Measurements from ENCODE around the gene TFIP11.
"Not testable (repeated sequence)": the region's sequence is repeated elsewhere in the genome, so short reads cannot be mapped to it uniquely, and the experiment has no call there.

Gene TFIP11

DNA sequence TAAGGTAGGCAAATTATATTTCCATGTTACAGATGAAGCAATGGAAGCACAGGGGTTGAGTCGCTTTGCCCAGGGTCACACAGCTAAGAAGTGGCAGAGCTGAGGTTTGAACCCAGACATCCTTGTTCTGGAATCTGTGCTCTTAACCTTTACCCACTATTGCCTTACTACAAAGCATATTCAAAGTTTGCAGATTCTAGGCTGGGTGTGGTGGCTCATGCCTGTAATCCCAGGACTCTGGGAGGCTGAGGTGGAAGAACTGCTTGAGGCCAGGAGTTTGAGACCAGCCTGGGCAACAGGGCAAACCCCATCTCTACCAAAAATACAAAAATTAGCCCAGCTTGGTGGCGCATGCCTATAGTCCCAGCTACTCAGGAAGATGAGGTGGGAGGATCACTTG, 27.8 kb upstream of the TFIP11 start:
- no peak for DNase-seq

DNA sequence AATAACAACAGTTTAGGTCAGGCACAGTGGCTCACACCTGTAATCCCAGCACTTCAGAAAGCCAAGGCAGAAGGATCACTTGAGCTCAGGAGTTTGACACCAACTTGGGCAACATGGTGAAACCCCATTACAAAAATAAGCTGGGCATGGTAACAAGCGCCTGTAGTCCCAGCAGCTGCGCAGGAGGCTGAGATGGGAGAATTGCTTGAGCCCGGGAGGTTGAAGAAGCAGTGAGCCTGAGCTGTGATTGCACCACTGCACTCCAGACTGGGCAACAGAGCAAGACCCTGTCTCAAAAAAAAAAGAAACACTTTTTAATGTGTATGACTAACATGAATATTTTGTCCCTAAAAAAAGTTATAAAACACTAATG, 24.5 kb upstream of the TFIP11 start:
- DNase-seq: no peak

DNA sequence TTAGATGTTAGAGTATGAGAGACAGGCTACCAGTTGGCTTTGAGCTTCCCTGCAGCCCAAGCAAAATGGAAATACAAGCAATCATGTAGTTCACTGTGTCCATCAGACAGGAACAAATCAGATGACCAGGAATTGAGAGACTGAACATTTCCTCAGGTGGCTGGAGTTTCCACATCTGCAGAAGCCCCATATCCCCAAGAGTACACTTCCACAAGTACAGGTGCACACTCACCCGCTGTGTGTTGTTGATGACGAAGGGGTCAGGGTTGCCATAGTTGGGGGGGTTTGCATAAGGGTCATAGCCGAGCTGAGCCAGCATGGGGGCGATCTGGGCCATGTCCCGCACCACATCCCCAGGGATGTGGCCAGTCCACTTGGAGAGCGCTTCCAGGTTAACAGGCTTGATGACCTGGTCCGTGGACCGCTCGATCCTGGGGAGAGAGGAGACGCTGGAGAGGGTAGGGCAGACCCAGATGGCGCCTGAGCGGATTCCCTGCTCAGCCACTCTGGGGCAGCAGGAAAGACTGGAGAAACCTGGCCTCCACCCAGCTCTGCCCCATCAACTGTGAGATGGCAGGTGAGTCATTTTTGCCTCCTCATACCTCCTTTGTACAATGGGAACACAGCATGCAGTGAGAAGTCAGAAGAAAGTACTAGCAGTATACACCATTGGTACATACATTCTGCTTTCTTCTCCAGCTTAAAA, 23.9 kb upstream of the TFIP11 start:
- no peak for DNase-seq

DNA sequence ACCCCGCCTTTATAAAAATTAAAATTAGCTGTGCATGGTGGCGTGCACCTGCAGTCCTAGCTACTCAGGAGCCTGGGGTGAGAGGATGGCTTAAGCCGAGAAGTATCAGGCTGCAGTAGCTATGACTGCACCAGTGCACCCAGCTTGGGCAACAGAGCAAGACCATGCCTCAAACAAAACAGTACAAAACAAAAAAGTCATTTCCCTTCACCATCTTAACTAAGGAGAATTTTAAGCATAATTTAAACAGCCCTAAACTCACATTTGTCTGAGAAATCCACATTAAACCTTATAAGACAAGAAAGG, 23.3 kb upstream of the TFIP11 start:
- DNase-seq: no peak

DNA sequence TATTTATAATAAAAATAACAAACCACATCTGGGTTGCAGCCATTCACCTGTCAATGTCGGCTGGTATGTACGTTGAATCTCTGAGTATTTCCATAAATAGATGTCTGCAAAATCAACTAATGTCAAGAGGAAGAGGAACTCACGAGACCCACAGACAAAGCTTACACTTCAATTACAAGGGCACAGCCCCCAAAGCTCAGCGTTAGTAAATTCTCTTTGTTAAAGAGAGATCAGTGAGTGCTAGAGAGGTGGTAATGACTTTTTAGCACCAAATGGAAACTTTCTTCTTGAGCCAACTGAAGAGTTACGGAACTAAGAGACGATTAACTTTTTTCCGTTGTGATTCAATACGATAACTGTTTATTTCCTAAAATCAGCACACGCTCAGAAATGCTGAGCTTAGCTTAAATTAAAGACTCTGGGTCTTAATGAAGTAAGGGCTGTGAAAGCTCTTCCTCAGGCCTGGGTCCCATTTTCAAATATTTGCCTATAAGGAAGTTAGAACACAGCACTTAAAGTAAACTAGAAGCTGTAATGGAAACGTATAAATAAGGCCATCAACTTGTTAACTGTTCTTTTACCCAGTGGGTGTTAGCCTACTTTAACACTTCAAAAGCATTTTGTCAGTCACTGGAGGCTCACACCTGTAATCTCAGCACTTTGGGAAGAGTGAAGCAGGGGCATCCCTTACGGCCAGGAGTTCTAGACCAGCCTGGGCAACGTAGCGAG, 22.8 kb upstream of the TFIP11 start:
- no peak for DNase-seq

DNA sequence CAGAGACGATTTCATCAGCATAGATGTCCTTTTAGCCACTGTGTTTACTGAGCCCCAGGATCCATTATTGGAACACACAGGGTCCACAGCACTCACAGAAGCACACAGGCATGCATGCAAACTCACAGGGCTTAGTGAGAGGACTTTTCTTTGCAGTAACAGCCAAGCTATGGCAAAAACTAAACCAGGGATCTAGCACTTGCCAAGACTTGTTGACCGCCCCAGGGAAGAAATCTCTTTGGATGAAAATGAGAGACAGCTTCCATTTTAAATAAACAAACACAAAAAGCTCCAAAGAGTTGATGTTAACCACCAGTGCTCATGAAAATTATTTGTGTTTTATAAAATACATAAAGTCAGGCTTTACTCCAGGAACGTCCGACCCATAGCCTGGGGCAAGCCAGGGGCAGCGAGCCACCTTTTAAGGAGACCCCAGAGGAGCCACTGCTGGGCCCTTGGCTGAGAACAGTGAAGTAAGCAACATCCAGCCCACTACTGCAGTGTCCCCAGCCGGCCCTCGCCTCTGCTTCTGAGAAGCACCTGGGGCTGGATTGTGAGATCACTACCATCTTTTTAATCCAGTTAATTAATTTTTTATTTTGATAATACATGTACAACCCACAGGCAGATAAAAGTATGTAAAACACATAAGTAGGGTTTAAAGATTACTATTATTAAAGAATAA, 22.0 kb upstream of the TFIP11 start:
- DNase-seq: no peak

DNA sequence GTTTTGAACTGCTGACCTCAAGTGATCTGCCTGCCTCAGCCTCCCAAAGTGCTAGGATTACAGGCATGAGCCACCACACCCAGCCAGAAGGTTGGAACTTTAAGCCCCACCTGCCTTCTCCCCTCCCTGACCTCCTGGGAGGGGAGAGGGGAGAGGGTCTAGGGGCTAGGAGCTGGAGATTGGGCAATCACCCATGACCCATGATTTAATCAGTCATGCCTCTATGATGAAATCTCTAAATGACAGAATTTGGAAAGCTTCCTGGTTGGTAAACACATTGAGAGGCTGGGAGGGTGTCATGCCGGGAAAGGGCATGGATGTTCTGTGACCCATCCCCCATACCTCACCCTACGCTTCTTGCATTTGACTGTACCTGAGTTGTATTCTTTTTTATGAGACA, 17.1 kb upstream of the TFIP11 start:
- DNase-seq: no peak

DNA sequence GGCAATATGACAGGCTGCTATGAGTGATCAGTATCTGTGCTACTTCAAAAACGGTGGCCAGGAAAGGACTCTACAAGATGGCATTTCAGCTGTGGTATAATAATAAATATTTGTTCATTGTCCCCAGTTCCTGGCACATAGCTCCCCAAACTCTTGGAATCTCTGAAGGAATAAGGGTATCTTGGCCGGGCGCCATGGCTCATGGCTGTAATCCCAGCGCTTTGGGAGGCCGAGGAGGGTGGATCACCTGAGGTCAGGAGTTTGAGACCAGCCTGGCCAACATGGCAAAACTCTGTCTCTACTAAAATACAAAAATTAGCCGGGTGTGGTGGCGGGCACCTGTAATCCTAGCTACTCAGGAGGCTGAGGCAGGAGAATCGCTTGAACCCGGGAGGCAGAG, 16.2 kb upstream of the TFIP11 start:
- not testable (repeated sequence) for DNase-seq

DNA sequence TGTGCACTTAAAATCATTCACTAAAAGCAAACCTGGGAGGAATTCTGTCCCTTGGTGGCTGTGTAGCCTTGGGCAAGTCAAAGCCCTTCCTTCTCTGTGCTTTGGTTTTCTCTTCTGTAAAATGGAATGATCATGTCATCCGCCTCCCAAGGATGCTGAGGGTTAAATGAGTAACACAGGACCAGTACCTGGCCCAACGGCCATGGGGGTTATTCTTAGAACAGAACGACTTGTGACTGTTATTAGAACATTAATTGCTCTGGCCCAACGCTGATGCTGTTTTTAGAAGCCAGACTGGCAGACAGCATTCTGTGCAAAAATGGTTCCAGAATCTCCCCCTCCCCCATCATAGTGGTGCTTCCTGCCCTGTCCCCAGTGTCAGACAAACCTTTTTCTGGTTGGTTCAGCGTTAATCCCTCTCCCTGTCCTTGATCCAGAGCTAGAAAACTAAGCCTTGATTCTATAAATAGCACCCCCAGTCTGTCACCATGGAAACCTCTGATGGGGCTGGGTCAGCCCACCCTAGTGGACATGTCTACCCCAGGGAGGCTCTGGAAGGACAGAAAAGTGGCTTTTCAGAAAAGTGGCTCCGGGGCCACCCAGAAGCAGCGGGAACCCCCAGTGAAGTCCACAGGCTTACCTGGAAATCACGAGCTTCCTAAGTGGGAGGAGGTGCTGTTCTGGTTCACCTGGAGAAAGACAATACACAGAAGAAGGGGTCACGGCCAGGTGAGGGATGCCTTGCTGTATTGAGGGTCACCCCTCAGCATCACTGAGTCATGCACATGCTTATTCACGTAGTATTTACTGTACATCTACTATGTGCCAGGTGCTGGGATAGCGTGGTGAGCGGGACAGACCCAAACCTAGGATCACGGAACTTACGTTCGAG, 15.5 kb upstream of the TFIP11 start:
- DNase-seq: peak; percentile 23 to 42

DNA sequence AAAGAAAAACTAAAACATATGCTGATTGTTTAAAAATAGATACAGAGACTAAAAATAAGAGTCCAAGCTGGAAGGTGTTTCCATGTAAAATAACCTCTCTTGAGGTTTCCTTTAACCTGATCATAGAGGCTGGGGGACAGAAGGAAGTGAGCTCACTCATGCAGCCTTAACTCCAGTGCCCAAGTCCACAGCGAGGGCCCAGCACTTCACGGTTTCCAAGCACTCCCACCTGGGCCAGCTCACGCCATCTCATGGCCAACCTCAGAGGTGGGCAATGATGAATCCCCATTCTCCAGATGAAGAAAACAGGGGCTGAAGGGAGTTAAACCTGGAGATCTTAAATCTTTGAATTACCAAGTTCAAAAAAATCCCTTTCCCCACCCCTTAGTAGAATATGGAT, 14.9 kb upstream of the TFIP11 start:
- DNase-seq: no peak

DNA sequence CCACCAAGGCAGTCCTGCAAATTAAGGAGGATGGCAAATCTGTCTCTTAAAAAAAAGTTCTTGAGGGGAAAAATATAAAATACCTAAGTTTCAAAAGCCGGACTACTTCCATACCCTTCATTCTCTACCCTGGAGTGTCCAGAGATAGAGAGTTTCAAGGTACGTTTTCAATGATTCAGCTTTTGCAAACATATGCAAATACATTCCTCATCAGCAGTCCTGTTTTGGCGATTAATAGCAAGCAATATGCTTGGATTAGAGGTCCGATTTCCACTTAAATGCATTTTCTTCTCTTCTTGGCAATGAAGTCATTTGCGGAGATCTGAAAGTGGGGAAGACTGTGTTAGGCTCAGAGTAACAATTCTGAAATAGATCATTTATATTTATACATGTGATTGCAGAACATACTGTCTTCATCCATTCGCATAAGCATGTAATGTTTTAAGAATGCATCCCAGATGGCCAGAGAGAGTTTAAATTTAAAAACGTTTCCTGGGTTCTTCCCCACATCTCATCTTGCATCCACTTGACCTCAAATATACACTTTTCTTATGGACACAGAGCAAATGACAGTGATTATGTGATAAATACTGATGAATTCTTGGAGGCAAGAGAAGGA, 13.8 kb upstream of the TFIP11 start:
- no peak for DNase-seq

DNA sequence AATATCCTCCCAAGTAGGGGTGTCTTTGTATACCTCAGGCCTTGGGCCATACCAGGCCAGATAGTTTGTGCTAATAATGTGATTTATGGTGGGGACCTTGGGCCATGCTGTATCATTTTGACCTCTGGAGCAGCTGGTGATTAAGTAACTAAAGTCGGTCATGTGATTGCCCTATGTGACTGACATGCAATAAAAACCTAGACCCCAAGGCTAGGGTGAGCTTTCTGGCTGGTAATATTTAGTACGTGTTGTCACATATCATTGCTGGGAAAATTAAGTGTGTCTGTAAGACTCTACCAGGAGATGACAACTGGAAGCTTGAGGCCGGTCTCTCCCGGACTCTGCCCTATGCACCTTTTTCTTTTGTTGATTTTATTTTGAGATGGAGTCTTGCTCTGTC, 12.6 kb upstream of the TFIP11 start:
- DNase-seq: no peak

DNA sequence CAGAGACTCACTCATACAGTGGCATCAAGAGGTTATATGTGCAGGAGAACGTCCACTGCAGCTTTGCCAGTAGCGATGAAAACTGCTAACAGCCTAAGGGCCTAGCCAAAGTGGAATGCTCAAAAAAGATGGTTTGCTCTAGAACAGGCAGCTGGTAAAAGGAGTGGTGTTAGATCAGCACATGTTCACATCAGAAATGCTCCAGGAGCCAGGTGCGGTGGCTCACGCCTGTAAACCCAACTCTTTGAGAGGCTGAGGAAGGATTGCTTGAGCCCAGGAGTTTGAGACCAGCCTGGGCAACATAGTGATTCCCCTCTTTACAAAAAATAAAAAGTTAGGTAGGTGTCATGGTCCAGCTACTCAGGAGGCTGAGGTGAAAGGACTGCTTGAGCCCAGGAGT, 10.3 kb upstream of the TFIP11 start:
- no peak for DNase-seq

DNA sequence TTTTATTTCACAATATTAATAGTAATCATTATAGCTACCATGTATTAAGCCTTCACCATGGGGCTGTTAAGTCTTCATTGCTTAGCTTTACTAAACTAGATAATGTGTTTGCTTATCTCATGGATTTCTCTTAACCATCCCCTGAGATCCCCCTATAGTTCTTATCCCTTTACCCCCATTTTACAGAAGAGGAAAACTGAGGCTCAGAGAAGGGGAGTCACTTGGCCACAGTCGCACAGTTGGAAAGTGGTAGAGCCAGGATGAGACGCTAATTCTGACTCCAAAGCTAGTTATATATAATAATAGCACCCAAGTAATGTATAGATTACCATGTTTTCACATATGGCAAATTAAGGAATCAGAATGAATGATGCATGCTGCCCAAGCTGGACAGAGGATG, 9.7 kb upstream of the TFIP11 start:
- no peak for DNase-seq

DNA sequence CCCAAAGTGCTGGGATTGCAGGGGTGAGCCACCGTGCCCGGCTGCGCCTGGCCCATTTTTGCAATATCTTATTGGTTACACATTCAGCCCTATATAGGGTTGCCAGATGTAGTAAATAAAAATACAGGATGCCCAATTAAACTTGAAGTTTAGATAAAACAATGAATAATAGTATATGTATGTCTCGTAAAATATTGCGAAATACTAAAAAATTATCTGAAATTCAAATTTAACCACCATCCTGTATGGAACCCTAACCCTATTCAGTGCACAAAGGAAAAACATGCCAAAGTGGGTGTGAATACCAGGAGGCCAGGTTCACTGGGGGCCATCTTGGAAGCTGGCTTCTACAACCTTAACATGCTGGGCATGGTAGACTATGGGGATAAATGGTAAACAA, 5.2 kb upstream of the TFIP11 start:
- no peak for DNase-seq

DNA sequence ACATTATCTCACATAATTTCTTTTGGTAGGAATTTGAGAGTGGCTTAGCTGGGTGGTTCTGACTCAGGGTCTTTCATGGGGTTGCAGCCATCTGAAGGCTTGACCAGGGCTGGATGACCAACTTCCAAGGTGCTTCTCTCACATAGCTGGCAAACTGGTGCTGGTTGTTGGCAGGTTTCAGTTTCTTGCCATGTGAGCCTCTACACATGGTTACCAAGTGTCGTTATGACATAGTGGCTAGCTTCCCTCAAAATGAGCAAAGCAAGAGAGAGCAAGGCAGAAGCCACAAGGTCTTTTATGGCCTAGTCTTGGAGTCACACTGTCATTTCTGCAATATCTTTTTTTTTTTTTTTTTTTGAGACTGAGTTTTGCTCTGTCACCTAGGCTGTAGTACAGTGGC, 4.2 kb upstream of the TFIP11 start:
- no peak for DNase-seq

DNA sequence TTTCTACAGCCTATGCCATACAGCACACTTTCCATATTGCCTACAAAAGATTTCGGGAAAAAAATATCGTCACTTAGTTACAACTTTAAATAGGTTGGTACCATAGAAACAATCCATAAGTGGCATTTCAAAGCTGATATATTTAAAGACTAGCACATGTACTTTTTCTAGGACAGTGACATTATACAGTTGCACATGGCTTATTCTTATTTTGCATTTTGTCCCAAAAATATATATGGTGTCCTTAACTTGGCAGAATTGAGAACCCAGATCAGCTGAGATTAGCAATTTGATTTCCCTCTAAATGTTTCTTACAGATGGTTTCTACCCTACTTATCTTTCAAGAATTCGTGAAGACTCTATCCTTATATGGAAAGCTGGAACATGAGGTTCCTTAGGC, 3.7 kb upstream of the TFIP11 start:
- no peak for DNase-seq

DNA sequence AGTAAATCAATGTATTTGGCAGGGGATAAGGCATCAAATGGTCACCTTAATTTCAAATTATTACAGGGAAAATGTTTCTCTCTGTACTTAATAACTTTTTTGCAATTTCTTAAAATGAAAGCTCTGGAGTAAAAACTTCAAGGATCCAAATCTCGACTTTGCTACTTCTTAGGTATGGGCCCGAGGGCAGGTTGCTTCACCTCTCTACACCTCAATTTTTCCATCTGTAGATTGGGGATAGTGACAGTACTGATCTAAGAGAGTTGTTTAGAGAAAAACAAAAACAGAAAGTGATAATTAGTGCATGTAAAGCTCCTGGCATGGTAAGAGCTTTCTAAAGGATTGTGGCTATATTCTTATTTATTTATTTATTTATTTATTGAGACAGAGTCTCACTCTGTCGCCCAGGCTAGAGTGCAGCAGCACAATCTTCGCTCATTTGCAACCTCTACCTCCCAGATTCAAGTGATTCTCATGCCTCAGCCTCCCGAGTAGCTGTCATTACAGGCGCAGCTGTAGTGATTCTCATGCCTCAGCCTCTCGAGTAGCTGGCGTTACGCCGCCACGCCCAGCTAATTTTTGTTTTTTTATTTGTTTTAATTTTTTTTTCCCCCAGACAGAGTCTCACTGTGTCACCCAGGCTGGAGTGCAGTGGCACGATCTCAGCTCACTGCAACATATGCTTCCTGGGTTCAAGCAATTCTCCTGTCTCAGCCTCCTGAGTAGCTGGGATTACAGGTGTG, 2.3 kb upstream of the TFIP11 start:
- DNase-seq: no peak

DNA sequence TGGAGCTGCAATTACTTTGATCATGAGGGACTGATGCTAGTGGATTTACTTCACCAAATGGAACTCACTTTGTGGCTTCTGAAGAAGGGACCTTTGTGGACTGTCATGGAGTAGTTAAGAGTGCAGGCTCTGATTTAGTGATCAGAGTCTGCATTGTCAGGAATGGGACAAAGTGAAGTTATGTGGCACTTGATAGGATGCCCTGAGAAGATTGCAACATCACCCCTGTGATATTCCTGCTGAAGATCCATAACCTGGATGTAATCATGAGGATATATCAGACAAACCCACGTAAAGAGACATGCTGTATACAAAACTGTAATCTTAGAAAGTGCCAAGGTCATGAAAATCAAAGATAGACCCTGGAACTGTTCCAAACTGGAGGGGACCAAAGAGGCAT, 1.6 kb upstream of the TFIP11 start:
- no peak for DNase-seq

DNA sequence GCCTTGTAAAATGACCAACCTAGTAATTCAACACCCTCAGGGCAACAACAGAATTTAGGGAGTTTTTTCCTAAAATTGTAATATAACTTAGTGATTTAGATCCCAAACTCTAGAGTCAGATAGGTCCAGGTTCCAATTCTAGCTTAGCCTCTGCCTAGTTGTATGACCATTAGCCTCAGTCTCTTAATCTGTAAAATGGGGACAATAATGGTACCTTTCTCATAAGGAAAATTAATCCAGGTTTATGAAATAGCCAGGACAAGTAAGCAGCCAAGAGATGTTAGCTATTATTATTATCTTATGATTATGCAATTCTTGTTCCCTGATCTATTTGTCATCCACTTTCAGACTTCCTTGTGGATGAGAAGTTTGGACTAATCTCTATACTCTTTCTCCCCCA, 4.1 kb downstream of the TFIP11 start:
- DNase-seq: no peak

DNA sequence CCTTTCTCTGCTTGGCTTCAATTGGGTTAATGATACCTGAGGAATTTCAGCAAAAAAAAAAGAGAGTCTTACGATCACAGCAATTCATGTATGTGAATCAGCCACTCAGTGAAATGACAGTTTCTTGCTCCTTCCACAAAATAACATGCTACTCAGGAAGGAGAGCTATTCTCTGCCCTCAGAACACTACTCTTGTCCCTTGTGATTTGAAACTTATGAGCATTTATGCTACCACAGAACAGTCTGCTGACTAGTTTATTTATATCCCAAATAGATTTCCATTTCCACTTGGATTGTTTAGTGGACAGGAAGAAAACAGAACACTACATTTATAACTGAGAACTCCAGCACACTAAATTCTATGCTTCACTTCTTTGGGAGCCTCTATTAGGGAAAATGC, 8.5 kb downstream of the TFIP11 start:
- no peak for DNase-seq

All from NCI-H524 (cell line).